T follicular helper cell (primary cell): ENCODE data around the gene TIMM10B.

ENCODE experiments used
- DNase-seq: peaks from one replicate; pipeline ENCODE4 v3.0.0-alpha.2; 2020; ENCODE audit warnings: low read depth
- total RNA-seq, 2 experiments: gene quantifications; one replicate each; lab custom pipeline; 2026; lab: John Stamatoyannopoulos, UW

Gene TIMM10B, protein sequence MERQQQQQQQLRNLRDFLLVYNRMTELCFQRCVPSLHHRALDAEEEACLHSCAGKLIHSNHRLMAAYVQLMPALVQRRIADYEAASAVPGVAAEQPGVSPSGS
- total RNA-seq, result 49.1 to 65.8 reads per million in 2 experiments

DNA sequence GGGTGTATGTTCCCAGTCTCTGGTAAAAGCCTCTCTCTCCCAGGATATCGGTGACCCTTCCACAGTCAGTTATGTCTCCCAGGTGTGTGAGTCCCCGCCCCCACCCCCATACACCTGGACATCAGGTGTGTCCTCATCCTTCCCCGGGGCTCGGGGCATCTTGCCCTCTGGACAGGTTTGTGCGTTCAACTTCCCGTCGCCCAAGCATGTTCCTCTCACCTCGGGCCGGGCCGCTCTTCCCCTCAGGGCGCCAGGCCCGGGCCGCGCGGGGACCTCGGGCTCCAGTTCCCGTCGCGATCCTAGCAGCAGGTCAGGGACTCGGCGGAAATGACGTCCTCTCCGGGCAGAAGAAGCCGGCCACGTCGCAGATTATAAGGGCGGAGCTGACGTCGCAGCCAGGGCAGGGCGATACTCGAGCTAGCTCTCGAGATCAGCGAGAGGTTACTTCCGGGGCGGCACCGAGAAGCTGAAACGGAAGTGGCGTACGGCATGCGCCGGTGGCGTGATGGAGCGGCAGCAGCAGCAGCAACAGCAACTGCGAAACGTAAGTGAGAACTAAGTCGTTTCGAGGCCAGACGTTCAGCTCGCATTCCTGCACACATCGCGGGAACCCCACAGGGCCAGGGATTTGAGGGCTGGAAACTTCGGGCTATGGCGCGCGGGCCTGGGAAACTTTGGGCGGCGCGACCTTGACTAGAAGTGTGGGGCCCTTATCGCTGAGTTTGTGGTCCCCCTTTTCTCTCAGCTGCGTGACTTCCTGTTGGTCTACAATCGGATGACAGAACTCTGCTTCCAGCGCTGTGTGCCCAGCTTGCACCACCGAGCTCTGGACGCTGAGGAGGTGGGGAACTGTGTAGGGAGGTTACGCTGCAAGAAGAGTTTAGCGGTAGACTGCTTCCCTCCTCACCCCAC lies at the start of gene TIMM10B, which contains the start of gene ARFIP2:
TSS of gene TIMM10B (plus strand) at position 490 of the 912 bp plus-strand sequence. CDS start at position 506, 16 bp downstream.
TSS of gene ARFIP2 (minus strand) at position 320 of the 912 bp plus-strand sequence. CDS start 910 bp downstream, outside the sequence.
- DNase-seq, result peak; percentile 95

DNA sequence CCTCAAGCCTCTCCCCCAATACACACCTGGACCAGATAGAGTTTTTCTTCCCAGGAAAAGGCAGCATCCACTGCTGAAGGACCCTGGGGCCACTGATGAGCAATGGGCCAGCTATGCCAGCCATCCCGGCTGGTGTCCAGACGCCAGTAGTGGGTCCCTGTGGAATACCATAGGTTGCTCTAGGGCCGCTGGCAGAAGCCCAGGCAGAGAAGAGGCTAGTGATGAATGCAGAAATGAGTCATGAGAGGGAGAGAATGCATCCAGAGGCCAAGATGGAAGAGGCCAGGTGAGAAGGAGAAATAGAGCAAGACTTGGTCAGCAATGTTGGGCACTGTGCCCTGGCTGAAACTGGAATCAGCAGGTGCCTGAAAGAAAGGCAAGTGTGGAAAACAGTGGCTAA lies 49.4 kb upstream of the TIMM10B start:
- no peak for DNase-seq

DNA sequence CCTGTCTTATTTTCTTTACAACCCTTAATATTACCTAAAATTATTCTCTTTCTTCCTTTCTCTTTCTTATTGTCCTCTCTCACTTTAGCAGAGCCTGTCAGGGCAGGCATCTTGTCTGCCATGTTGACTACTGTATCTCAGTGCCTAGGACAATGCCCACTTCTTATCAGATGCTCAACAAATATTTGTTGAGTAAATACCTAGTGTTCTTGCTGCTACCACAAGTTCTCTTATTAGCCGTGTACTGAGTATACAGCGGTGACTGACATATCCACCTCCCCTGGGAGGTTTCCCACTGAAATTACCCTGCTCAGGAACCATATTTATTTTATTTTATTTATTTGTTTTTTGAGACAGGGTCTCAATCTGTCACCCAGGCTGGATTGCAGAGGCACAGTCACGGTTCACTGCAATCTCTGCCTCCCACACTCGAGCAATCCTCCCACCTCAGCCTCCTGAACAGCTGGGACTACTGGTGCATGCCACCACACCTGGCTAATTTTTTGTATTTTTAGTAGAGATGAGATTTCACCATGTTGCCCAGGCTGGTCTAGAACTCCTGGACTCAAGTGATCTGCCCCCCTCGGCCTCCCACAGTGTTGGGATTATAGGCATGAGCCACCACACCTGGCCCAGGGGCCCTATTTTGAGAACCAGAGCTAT lies 47.2 kb upstream of the TIMM10B start:
- DNase-seq, result no peak

DNA sequence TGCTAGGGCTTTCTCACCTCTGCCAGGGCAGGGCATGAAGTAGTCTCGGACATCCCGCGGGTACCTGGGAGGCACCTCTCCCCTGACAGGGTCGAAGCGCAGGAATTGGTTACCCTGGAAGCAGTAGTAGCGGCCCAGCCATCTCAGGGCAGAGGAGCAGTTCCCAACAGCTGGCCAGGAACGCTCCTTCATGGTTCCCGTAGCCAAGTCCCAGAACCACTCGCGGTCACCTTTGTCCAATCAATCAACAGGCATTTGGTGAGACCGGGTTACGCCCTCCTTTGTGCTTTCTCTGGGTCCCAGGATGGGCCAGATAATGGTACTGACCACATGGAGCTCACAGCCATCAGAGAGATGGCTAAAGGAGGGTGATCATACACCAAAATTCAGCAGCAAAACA lies 43.9 kb upstream of the TIMM10B start:
- no peak for DNase-seq

DNA sequence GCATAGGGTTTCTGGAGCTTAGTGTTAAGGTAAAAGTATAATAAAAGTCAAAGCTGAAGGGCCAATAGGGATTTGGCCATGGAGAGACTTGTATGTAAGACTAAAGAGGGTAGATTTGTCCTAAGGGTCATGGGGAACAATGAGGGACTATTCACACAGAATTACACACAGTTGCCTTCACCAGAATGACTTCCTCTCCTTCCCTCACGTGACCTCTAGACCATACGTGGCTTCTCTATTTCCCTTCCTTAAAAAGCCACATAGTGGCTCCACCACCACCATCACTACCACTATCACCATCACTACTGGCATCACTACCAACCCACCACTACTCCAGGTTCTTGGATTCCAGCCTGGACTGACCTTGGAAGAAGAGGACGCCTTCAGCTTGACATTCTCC lies 43.3 kb upstream of the TIMM10B start:
- DNase-seq, result no peak

DNA sequence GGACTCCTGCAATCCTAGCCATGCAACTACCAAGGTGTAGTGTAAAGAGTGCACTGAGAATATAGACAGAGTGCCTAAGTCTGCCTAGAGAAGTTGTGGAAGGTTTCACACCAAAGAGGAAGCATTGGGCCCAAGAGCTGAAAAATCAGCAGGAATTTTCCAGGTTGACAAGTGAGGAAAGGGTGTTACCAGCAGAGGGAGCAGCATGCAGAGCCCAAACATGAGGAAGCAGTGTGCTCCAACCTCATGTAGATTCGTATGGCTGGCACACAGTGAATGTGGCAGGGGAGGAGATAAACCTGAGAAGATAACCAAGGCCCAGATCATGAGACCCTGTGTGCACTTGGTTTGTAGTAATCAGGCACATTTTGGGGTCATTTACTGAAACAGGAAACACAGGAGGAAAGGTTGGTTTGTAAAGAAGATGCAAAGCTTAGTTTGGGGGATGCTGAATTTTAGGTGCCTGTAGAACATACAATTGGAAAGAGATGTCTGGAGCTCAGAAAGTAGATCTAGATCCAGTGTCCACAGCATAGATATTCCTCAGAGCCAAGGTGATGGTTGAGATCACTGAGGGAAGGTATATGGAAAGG lies 42.2 kb upstream of the TIMM10B start:
- no peak for DNase-seq

DNA sequence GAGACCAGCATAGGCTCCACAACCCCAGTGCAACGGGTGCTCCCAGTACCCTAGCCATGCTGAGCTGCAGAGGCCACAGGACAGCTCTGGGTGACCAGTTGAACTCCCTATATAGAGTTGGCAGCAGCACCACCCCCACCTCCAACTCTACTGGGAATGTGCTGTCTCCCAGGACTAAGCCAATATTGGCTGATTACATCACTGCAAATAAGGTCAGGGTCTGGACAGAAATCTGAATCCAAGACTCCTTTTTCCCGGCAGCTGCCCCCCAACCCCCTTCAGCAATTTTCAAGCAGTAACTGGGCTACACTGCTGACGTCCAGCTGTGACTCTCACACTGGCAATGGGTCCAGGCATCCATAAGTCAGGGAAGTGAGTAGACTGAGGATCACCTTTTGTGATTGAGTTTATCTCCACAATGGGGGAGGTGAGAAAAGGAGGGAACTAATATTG lies 40.4 kb upstream of the TIMM10B start, which contains the start of gene HPX:
TSS of gene HPX (minus strand) at position 82 of the 453 bp plus-strand sequence. CDS start at position 58, 24 bp downstream.
- no peak for DNase-seq

DNA sequence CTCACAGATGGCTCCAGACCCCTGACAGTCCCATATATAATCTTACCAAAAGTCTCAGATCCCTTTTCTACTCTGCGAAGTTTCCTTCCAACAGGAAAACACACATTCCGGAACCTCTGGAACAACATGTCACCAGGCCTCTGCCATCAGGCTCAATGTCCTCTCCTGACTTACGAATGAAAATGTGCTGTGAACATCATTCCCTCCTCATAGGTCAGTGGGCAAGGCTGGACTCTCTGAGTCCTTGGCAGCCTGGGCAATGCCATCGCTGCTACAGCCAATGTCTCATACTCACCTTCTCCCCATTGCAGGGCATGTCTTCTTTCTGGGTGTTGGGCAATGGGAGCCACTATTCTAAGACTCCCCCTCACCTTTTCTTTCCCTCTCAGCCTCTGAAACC lies 38.9 kb upstream of the TIMM10B start:
- no peak for DNase-seq

DNA sequence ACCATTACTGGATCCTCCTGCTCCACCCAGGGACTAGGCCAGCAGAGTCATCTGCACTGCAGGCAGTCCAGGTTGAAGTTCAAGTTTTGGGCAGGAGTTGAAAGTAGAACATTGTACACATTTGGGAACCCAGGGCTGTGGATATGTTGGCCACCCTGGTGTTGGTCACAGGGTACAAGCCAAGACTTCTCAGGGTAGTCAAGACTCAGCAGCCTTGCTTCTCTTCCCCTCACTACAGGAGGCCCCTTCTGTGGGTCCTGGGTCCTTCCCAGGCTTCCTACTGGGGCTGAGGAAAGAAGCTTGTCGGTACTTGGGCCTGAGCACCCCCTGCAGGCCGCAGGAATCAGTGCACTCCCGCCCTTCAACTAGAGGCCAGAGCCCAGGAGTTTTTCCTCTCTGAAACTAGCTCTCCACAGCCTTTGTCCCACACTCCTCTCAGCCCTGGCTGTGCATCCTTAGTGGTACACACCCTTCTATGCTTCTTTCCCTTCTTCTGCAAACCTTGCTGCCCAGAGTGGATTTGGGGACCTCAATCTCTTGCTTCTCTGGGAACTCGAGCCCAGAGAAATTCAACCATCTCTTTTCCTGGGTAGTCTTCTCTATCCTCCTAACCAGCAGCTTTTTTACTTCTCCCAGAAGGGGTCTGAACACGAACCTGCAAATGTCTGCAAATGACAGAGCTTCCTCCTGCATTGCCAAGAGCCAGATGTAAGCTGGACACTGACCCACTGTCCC lies 37.9 kb upstream of the TIMM10B start:
- peak; percentile 36 for DNase-seq

DNA sequence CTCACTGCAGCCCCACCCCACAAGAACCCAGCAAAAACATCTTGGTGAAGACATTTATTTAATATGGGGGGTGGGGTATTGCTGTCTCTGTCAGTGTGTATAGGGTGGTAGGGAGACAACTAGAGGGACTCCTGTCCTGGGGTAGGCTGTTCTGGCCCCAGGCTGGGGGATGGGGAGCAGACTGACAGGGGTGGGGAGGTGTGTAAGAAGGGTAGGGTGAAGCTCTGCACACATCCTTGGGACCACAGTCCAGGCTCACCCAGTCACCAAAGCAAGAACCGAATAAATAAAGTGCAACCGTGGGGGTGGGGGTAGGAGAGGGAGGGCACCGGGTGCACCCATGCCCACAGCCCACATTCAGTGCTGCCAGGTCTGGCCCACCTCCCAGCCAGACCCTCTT lies 32.7 kb upstream of the TIMM10B start:
- no peak for DNase-seq

DNA sequence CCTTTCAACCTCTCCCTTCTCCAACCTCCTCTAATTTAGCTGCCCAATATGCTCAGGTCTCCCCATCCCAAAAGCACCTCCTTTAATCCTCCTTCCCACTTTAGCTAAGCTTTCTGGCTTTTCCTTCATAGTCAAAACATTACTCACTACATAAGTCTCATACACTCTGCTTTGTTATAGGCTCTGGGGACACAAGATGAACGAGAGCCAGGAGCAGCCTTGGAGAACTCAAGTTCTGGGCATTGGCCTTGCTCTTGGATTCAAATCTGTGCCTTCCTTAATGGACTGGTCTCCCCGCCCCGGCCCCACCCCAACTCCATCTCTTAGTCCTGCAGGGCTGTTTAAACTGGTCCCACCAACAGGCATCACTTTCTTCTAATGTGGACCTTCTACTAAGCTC lies 29.1 kb upstream of the TIMM10B start:
- DNase-seq, result no peak

DNA sequence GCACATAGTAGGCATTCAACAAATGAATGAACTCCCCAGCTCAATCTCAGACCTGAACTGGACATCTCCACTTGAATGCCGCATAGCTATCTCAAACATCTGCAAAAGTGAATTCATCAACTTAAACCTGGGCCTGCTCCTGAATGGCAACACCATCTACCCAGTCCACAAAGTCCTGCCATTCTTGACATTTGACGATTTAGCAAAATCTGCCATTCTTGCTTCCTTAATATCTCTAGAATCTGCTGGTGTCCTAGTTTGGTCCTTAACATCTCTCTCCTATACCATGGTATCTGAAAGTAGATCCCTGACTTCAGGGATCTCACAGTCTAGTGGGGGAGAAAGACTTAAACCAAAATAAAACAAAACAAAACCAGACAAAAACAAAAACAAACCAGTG lies 28.1 kb upstream of the TIMM10B start:
- DNase-seq, result no peak

DNA sequence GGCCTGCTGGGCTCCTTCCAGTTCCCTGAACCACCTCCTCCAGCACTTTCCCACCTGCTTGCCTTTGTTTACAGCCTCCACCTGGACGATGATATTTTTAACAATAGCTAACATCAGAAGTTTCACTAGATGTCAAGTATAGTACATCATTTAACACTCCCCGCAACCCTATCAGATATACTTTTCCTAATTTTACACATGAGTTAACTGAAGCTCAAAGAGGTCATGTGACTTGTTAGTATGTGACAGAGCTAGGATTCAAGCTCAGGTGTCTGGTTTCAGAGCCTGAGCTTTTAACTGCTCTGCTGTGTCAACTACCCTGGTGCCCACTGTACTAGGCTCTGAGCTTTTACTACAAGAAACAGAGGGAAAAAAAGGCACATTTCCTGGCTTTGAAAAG lies 26.2 kb upstream of the TIMM10B start:
- no peak for DNase-seq

DNA sequence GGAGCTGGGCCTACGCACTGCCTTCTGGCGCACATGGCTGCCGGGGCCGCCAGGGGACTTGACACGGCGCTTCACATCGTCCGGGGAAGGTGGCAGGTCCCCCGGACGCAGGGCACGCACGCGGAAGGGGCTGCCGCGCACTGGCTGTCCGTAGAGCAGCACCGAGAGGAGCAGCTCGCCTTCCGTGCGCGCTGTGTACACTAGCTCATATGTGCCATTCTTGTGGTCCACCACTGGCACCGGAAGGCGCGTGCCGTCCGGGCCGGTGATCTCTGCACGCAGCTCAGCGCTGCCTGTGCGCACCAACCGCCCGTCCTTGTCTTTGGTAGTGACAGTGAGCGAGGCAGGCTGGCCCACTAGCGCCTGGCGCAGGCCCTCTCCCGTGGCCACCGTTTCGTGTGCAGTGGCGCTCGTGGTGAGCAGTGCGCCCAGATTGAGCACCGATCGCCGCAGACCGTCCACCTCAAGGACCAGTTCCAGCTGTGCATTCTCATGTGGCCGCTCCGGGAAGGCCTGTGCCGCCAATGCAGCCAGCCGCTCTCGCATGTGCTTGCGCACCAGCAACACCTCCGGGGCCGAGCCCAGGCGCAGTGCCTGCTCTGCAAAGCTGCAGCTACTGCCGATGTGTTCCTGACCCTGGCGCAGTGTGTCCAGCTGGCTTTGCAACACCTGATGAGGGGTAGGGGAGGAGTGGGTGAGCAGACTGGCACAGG lies 24.8 kb upstream of the TIMM10B start:
- no peak for DNase-seq

DNA sequence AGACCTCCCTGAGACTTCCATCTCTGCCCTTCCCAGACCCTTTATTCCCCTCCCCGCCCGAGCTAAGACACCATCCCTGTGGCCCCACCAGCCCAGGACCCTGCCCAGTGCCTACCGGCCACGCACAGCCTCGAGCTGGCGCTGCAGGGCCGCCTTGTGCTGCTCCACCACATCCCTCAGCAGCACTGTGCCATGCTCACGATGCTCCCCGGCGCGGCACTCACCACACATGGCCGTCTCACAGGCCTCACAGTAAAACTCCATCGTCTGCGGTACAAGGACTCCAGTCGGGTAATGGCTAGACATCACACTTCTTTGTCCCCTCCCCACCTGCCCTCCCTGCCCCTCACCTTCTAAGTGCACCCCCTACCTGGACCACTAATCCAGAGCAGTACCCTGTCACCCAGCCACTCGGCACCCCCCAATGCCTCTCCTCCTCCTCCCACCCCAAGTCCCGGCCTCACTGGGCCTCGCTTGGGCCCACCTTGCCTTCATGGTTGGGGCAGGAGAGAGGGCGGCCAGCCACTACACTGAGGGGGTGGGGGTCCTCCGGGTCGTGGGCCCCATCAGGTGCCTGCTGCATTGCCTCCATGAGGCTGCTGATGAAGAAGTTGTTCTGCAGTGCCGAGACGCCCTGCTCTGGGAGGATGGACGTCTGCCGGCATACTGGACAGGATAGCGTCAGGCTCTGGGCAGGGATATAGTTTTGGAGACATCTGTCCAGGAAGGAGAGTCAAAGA lies 23.6 kb upstream of the TIMM10B start:
- DNase-seq, result no peak

DNA sequence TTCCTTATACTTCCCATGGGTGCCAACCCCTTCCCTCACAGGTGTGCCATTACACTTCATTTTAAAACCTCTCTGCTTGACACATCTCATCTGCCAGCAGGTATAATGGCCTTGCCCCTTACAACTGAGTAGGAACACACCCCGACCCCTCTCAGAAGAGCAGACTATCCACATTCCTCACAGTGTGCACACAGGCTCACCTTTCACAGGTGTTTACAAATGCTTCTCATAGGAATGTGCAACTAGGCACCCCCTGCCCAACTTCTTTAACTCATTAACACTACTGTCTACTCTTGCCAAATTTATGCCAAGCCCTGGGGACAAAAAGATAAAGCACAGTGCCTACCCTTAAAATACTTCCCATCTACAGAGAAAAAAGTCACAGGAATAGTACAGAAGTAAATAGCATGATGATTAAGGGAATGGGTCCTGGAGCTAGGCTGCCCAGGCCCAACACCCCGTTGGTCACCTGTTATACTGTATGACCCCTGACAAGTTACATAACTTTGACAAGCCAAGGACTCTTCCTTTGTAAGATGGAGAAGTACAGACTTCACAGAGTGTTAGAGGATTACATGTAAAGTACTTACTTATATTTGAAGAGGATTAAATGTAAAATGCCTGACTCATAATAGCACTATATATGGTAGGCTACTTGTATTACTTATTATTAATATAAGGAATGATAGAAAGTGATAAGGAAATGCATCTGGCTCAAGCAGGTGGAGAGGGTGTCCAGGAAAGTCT lies 22.8 kb upstream of the TIMM10B start:
- no peak for DNase-seq

DNA sequence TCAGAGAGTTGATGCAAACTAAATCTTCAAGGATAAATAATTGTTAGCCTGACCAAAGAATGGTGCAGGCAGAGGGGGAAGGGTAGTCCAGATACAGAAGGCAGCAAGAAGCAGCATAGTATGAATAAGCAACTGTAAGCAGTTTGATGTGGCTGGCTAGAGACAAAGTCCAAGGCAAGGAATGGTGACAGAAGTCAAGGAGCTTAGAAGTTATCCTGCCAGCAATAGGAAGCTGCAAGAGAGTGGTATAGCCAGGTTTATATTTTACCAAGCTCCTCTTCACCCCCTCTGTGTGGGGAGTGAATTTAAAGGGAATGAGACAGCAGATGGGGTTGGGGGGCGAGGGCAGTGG lies 22.2 kb upstream of the TIMM10B start:
- no peak for DNase-seq

DNA sequence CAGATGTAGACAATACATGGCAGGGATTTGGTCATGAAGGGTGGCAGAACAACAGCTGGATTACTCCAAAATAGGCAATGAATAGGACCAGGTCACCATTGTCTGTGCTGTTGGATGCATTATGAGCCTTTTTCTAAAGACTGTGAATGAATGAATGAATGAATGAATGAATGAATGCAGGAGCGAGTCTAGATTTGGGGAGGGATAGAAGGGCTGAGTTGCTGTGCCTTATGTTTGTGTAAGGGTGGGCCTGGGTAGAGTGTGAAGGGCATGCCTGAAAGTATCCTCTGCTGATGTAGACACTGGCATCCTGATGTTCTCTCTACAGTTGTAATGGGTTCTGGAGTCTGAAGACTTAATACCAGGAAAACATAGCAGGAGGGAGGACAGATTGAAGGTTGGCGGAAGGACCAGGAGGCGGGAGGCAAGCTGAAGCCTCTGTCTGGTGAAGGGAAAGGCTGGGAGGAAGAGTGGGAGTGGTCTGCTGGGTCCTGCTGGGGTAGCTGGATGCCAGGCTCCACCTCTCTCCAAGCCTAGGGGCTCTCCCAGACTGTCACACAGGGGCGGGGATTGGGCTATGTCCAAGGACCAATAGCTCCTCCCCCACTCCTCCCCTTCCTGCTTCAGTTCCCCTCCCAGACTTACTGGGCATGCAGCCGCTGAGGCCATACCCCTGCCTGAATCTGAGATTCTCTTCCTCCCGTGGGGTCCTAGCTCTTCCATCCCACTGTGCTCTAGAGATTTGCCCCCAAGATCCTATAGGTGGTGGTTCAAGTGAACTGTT lies 12.4 kb upstream of the TIMM10B start:
- no peak for DNase-seq

DNA sequence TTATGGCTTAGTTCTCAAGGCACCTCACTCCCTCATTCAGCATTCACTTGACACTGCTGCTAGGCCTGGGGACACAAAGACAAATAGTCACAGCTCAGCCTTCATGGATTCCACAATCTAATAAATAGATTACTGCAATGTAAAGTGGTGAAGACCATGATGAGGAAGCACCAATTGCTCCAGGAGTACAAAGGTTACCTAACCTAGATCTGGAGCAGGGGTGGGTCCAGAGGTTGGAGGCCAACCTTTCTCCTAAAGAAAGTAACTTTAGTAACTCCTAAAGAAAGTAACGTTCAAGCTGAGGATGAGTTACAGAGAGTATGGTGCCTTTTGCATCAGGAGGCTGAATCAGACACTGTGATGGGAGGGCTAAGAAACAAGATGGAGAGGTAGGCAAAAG lies 11.7 kb upstream of the TIMM10B start:
- DNase-seq, result no peak
